HT-29 (cell line): ENCODE measurements around the gene KRTAP10-1. TPM values are rescaled to one million over a fixed set of nuclear protein-coding genes. Genes with fewer than 3 reads are reported as not detected.
"Not testable (repeated sequence)": the region's sequence is repeated elsewhere in the genome, so short reads cannot be mapped to it uniquely, and the experiment has no call there.

Source experiments
- DNase-seq: peaks from one replicate; pipeline ENCODE4 v3.0.0-alpha.2; 2015; ENCODE audit warnings: low spot score
- total RNA-seq: library from RNA; depleted of rRNA; stranded (reverse); fragments of >200 nt; shearing (Covaris generic); gene quantifications from 2 replicates; pipeline ENCODE4 v1.2.3, GENCODE V29; 2014

Gene KRTAP10-1
- total RNA-seq, 1 experiment from 2014 or later = not detected

- no peak for DNase-seq
These were observed 31.3 kb upstream of the KRTAP10-1 start for GRCh38 chr21:44571296-44571695.

- no peak for DNase-seq
These were observed 30.0 kb upstream of the KRTAP10-1 start for GRCh38 chr21:44569861-44570517.

GRCh38 chr21:44568667-44569556 is 28.9 kb upstream of the KRTAP10-1 start:
- DNase-seq = no peak

- DNase-seq = no peak
These were observed 28.3 kb upstream of the KRTAP10-1 start for GRCh38 chr21:44568261-44568660.

- no peak for DNase-seq
These were observed 27.6 kb upstream of the KRTAP10-1 start for GRCh38 chr21:44567481-44568171.

GRCh38 chr21:44566403-44566802 is 26.4 kb upstream of the KRTAP10-1 start:
- no peak for DNase-seq

- no peak for DNase-seq
These were observed 25.0 kb upstream of the KRTAP10-1 start for GRCh38 chr21:44564886-44565598.

- no peak for DNase-seq
These were observed 24.1 kb upstream of the KRTAP10-1 start for GRCh38 chr21:44564099-44564498.

- DNase-seq = no peak
These were observed 18.7 kb upstream of the KRTAP10-1 start, which contains the start of gene KRTAP10-3 for GRCh38 chr21:44558695-44559094. KRTAP10-3 (minus strand) TSS chr21:44558795; CDS start chr21:44558715, 80 bp downstream.

- DNase-seq = not testable (repeated sequence)
These were observed 18.3 kb upstream of the KRTAP10-1 start for GRCh38 chr21:44558329-44558675.

- DNase-seq = no peak
These were observed 17.7 kb upstream of the KRTAP10-1 start for GRCh38 chr21:44557491-44558328.

- DNase-seq = no peak
These were observed 16.9 kb upstream of the KRTAP10-1 start for GRCh38 chr21:44556879-44557278.

GRCh38 chr21:44555200-44555875 is 15.3 kb upstream of the KRTAP10-1 start:
- no peak for DNase-seq

GRCh38 chr21:44552681-44553080 is 12.7 kb upstream of the KRTAP10-1 start:
- DNase-seq = no peak

GRCh38 chr21:44552136-44552535 is 12.1 kb upstream of the KRTAP10-1 start:
- DNase-seq = no peak

- DNase-seq = no peak
These were observed 11.5 kb upstream of the KRTAP10-1 start, which contains the start of gene KRTAP10-2 for GRCh38 chr21:44551340-44551961. KRTAP10-2 (minus strand) TSS chr21:44551505; CDS start chr21:44551458, 47 bp downstream.

- DNase-seq = no peak
These were observed 10.8 kb upstream of the KRTAP10-1 start for GRCh38 chr21:44550807-44551206.

- DNase-seq = not testable (repeated sequence)
These were observed 10.3 kb upstream of the KRTAP10-1 start for GRCh38 chr21:44550285-44550684.

GRCh38 chr21:44549525-44550211 is 9.7 kb upstream of the KRTAP10-1 start:
- DNase-seq = no peak
